GM21423 (cell line): ENCODE results near the gene GGA1.
"Not testable (repeated sequence)": the region's sequence is repeated elsewhere in the genome, so short reads cannot be mapped to it uniquely, and the experiment has no call there.

Source experiments
- ATAC-seq: cut with Tn5 transposase; IDR thresholded peaks from one replicate; pipeline ENCODE4 v1.9.1; 2021; ENCODE audit warnings: mild to moderate bottlenecking, moderate library complexity; ENCODE audit not compliant: unreplicated experiment

GGA1 gene

GRCh38 chr22:37643225-37643847 is 34.7 kb downstream of the GGA1 start:
- ATAC-seq: no peak

- ATAC-seq: no peak
Observed at GRCh38 chr22:37647317-37647716, 38.7 kb downstream of the GGA1 start.

GRCh38 chr22:37647928-37648327 is 39.3 kb downstream of the GGA1 start:
- no peak for ATAC-seq

- ATAC-seq: no peak
Observed at GRCh38 chr22:37650463-37651136, 42.0 kb downstream of the GGA1 start.

GRCh38 chr22:37654563-37655251 is 46.1 kb downstream of the GGA1 start:
- ATAC-seq: no peak

- ATAC-seq: no peak
Observed at GRCh38 chr22:37655252-37655563, 46.6 kb downstream of the GGA1 start.

- ATAC-seq: not testable (repeated sequence)
Observed at GRCh38 chr22:37656583-37656982, 47.9 kb downstream of the GGA1 start.

- ATAC-seq: no peak
Observed at GRCh38 chr22:37657590-37658132, 49.0 kb downstream of the GGA1 start.

GRCh38 chr22:37658133-37659065 is 49.8 kb downstream of the GGA1 start, which contains the start of gene PDXP:
Gene PDXP (plus strand): TSS chr22:37658723. CDS start chr22:37658783, 60 bp downstream.
- ATAC-seq: peak; percentile 83

GRCh38 chr22:37659066-37659896 is 50.6 kb downstream of the GGA1 start:
- peak; percentile 1 for ATAC-seq

- no peak for ATAC-seq
Observed at GRCh38 chr22:37659897-37660708, 51.5 kb downstream of the GGA1 start.

GRCh38 chr22:37660709-37661045 is 52.0 kb downstream of the GGA1 start:
- ATAC-seq: no peak

- ATAC-seq: no peak
Observed at GRCh38 chr22:37661160-37661924, 52.7 kb downstream of the GGA1 start.

- ATAC-seq: no peak
Observed at GRCh38 chr22:37662039-37662438, 53.4 kb downstream of the GGA1 start.

- ATAC-seq: no peak
Observed at GRCh38 chr22:37663521-37664140, 55.0 kb downstream of the GGA1 start.

GRCh38 chr22:37664249-37665101 is 55.8 kb downstream of the GGA1 start:
- ATAC-seq: no peak

GRCh38 chr22:37665487-37665886 is 56.9 kb downstream of the GGA1 start:
- ATAC-seq: no peak
